Spleen (tissue), 7 donors: Measurements from ENCODE around the gene RPTOR.

Source experiments
- CTCF ChIP-seq, 11 experiments: fragments of 200-600 bp in 7 of 11; fragments of 450-650 bp in 4 of 11; sonication (generic) in 4 of 11; IDR thresholded peaks in 8 of 11; conservative IDR thresholded peaks in 3 of 11; 1 replicate in 7 of 11; 2 replicates in 4 of 11; pipeline versions ENCODE4 v1.4.0 to v1.8.0; 2016 to 2021; ENCODE audit warnings: antibody characterized with exemption in 11 of 11, inconsistent platforms in 4 of 11, mild to moderate bottlenecking in 1 of 11
- POLR2A ChIP-seq, 3 donors: fragments of 450-650 bp; IDR thresholded peaks; one replicate each; pipeline ENCODE4 v1.5.1; 2017; ENCODE audit warnings: antibody characterized with exemption in 3 of 3, mild to moderate bottlenecking in 1 of 3
- donor health status: DM: no; HTN: no; CAD: no; lungs with moderate emphysema.
- donor health status: DM: no; HTN: no; CAD: no.
- donor health status: DM: no; HTN: no; CAD: no.

- TF ChIP-seq CTCF (IDR thresholded peaks at IDR 0.05 in 8 of 11, conservative IDR thresholded peaks at IDR 0.05 in 3 of 11) (no peak), POLR2A (IDR thresholded peaks at IDR 0.05) (no peak)
Observed at GRCh38 chr17:80833952-80834892, 289.6 kb downstream of the RPTOR start.
